Endothelial cell (in vitro differentiated cells): ENCODE results near the gene HDDC3. TPM values are rescaled to one million over a fixed set of nuclear protein-coding genes. Genes with fewer than 3 reads are reported as not detected.

Experiments
- DNase-seq: peaks from one replicate; pipeline ENCODE4 v3.0.0; 2021; ENCODE audit warnings: low spot score
- H3K27ac Mint-ChIP-seq: one replicate; pipeline ENCODE4 v1.8.0; 2021; ENCODE audit warnings: mixed read lengths, inconsistent platforms; ENCODE audit not compliant: unreplicated experiment
- H3K27me3 Mint-ChIP-seq: one replicate; pipeline ENCODE4 v1.8.0; 2021; ENCODE audit warnings: mild to moderate bottlenecking, moderate library complexity, mixed read lengths, inconsistent platforms; ENCODE audit not compliant: unreplicated experiment
- H3K36me3 Mint-ChIP-seq: one replicate; pipeline ENCODE4 v1.8.0; 2021; ENCODE audit warnings: mild to moderate bottlenecking, low read depth, mixed read lengths, inconsistent platforms; ENCODE audit not compliant: unreplicated experiment
- H3K4me1 Mint-ChIP-seq: one replicate; pipeline ENCODE4 v1.8.0; 2021; ENCODE audit warnings: mild to moderate bottlenecking, mixed read lengths, inconsistent platforms; ENCODE audit not compliant: unreplicated experiment
- H3K4me3 Mint-ChIP-seq: one replicate; pipeline ENCODE4 v1.8.0; 2021; ENCODE audit warnings: mild to moderate bottlenecking, mixed read lengths, inconsistent platforms; ENCODE audit not compliant: unreplicated experiment
- H3K9me3 Mint-ChIP-seq: one replicate; pipeline ENCODE4 v1.8.0; 2021; ENCODE audit warnings: mixed read lengths, inconsistent platforms; ENCODE audit not compliant: unreplicated experiment
- CTCF ChIP-seq: fragments of 200-600 bp; sonication (generic); IDR thresholded peaks from one replicate; pipeline ENCODE4 v1.5.0; 2021; ENCODE audit warnings: antibody characterized with exemption; ENCODE audit not compliant: unreplicated experiment
- total RNA-seq: library from RNA; stranded (reverse); fragmentation: NEBNext Ultra II Directional; extraction: Animal tissue kit (Norgen Biotek cat#: 25700); gene quantifications from one replicate; pipeline ENCODE4 v1.2.1, GENCODE V29; 2021; ENCODE audit not compliant: unreplicated experiment

HDDC3 gene
- total RNA-seq, 1 donor from 2014 or later, result 14.5 TPM

- Mint-ChIP-seq H3K27ac (peak overlapping the region; percentile 48), H3K27me3 (peaks cover 5% of the 10 kb centered on the region), H3K36me3 (peaks cover 44% of the 10 kb centered on the region)
Observed at GRCh38 chr15:90913398-90913944, 18.9 kb downstream of the HDDC3 start.

GRCh38 chr15:90912770-90913075 lies 19.6 kb downstream of the HDDC3 start:
- H3K36me3 Mint-ChIP-seq, result peaks cover 36% of the 10 kb centered on the region
- H3K9me3 Mint-ChIP-seq, result no peaks in the 10 kb centered on the region
- peaks cover 5% of the 10 kb centered on the region for H3K27me3 Mint-ChIP-seq
- no peak overlapping the region for H3K27ac Mint-ChIP-seq
- H3K4me1 Mint-ChIP-seq, result no peaks in the 10 kb centered on the region
- no peak overlapping the region for H3K4me3 Mint-ChIP-seq
- DNase-seq, result no peak
- TF ChIP-seq CTCF, result no peak

More at GRCh38 chr15:90913398-90913944, 18.9 kb downstream of the HDDC3 start:
- no peak for TF ChIP-seq CTCF
- H3K4me3 Mint-ChIP-seq, result no peak overlapping the region
- no peaks in the 10 kb centered on the region for H3K9me3 Mint-ChIP-seq
- DNase-seq, result no peak
- no peaks in the 10 kb centered on the region for H3K4me1 Mint-ChIP-seq

GRCh38 chr15:90911906-90912769 lies 20.2 kb downstream of the HDDC3 start:
- no peak for TF ChIP-seq CTCF
- Mint-ChIP-seq H3K27me3 (peaks cover 7% of the 10 kb centered on the region), H3K4me3 (no peak overlapping the region), H3K4me1 (no peaks in the 10 kb centered on the region), H3K27ac (no peak overlapping the region), H3K36me3 (peaks cover 35% of the 10 kb centered on the region), H3K9me3 (no peaks in the 10 kb centered on the region)
- DNase-seq, result no peak

GRCh38 chr15:90911302-90911623 lies 21.1 kb downstream of the HDDC3 start:
- no peaks in the 10 kb centered on the region for H3K4me1 Mint-ChIP-seq
- no peak overlapping the region for H3K27ac Mint-ChIP-seq
- TF ChIP-seq CTCF, result no peak
- no peak for DNase-seq
- peaks cover 4% of the 10 kb centered on the region for H3K27me3 Mint-ChIP-seq
- H3K4me3 Mint-ChIP-seq, result no peak overlapping the region
- H3K9me3 Mint-ChIP-seq, result no peaks in the 10 kb centered on the region
- peaks cover 28% of the 10 kb centered on the region for H3K36me3 Mint-ChIP-seq
